H1 (cell line): ENCODE data around the gene TRAPPC11. TPM values are rescaled to one million over a fixed set of nuclear protein-coding genes. Genes with fewer than 3 reads are reported as not detected.

Experiments
- CTCF ChIA-PET: fragments of 300-600 bp; sonication (Branson Sonifier 250); formaldehyde crosslinking; loops from one replicate; lab custom pipeline; 2021; ENCODE audit not compliant: partially characterized antibody; lab: Charles Lee
- POLR2A ChIA-PET: fragments of 300-600 bp; sonication (Branson Sonifier 250); formaldehyde crosslinking; loops from one replicate; lab custom pipeline; 2021; ENCODE audit warnings: inconsistent platforms; ENCODE audit not compliant: partially characterized antibody; lab: Charles Lee
- DNase-seq, 2 experiments: peaks; one replicate each; pipeline versions ENCODE4 v3.0.0 to v3.0.0-alpha.2; 2010 to 2022; ENCODE audit warnings: low spot score in 2 of 2, low read depth in 1 of 2, mixed read lengths in 1 of 2
- FAIRE-seq: peaks from 2 replicates; lab custom pipeline; 2011; peaks lifted over from hg19 to GRCh38; lab: Jason Lieb, UNC
- H2AFZ ChIP-seq: 2 replicates; pipeline ENCODE4 v1.8.1; 2012; ENCODE audit warnings: low read length, inconsistent platforms
- H2AK5ac ChIP-seq: 2 replicates; pipeline ENCODE4 v1.6.1; 2013; ENCODE audit warnings: low read depth, low read length
- H2BK120ac ChIP-seq: replicated peaks from 2 replicates; pipeline ENCODE3; 2013; ENCODE audit warnings: low read depth, low read length, inconsistent platforms
- H2BK12ac ChIP-seq: 2 replicates; pipeline ENCODE4 v1.6.1; 2013; ENCODE audit warnings: low read depth, low read length
- H2BK15ac ChIP-seq: 2 replicates; pipeline ENCODE4 v1.6.1; 2013; ENCODE audit warnings: low read length
- H2BK20ac ChIP-seq: 2 replicates; pipeline ENCODE4 v1.6.1; 2013; ENCODE audit warnings: low read length
- H2BK5ac ChIP-seq: 2 replicates; pipeline ENCODE4 v1.6.1; 2013; ENCODE audit warnings: low read depth, low read length
- H3K14ac ChIP-seq: 2 replicates; pipeline ENCODE4 v1.6.1; 2013; ENCODE audit warnings: inconsistent platforms; ENCODE audit not compliant: insufficient read length
- H3K18ac ChIP-seq: 2 replicates; pipeline ENCODE4 v1.6.1; 2013; ENCODE audit warnings: low read length; ENCODE audit errors: extremely low read depth
- H3K23ac ChIP-seq: 2 replicates; pipeline ENCODE4 v1.6.1; 2013; ENCODE audit warnings: inconsistent platforms; ENCODE audit not compliant: insufficient read length
- H3K23me2 ChIP-seq: 2 replicates; pipeline ENCODE4 v1.6.1; 2013; ENCODE audit warnings: low read depth, low read length
- H3K27ac ChIP-seq: 2 replicates; pipeline ENCODE4 v1.6.1; 2011; ENCODE audit warnings: low read depth, low read length, inconsistent platforms
- H3K27me3 ChIP-seq, 4 experiments: replicated peaks in 1 of 4; 1 replicate in 1 of 4; 2 replicates in 3 of 4; pipeline versions ENCODE4 v1.6.1 to v1.8.1; 2011 to 2013; ENCODE audit warnings: low read length in 3 of 4, mild to moderate bottlenecking in 3 of 4, inconsistent platforms in 2 of 4, mixed read lengths in 2 of 4, moderate library complexity in 1 of 4; ENCODE audit not compliant: control insufficient read depth in 3 of 4, insufficient read depth in 3 of 4; ENCODE audit errors: extremely low read depth in 1 of 4
- H3K36me3 ChIP-seq, 4 experiments: 2 replicates each; pipeline versions ENCODE4 v1.6.1 to v1.8.1; 2011 to 2013; ENCODE audit warnings: mild to moderate bottlenecking in 4 of 4, low read length in 3 of 4, moderate library complexity in 2 of 4, control low read depth in 1 of 4, inconsistent platforms in 1 of 4; ENCODE audit not compliant: insufficient read depth in 4 of 4, control insufficient read depth in 2 of 4
- H3K4ac ChIP-seq: replicated peaks from 2 replicates; pipeline ENCODE3; 2013; ENCODE audit warnings: low read length, low read depth, mixed read lengths, inconsistent platforms; ENCODE audit not compliant: insufficient read length
- H3K4me1 ChIP-seq, 4 experiments: replicated peaks in 1 of 4; 1 replicate in 1 of 4; 2 replicates in 3 of 4; pipeline versions ENCODE4 v1.6.1 to v1.8.1; 2011 to 2013; ENCODE audit warnings: low read length in 3 of 4, inconsistent platforms in 2 of 4, mixed read lengths in 1 of 4; ENCODE audit not compliant: insufficient read depth in 4 of 4, control insufficient read depth in 3 of 4
- H3K4me2 ChIP-seq, 2 experiments: 2 replicates each; pipeline versions ENCODE4 v1.6.1 to v1.8.1; 2011 to 2013; ENCODE audit warnings: low read depth in 2 of 2, low read length in 2 of 2, control low read depth in 1 of 2, inconsistent platforms in 1 of 2, mild to moderate bottlenecking in 1 of 2; ENCODE audit not compliant: insufficient read depth in 1 of 2
- H3K4me3 ChIP-seq, 4 experiments: fragments of 200-600, 300-600 bp in 1 of 4; sonication (generic), shearing (Covaris generic), sonication (Bioruptor Twin) in 1 of 4; 2 replicates each; pipeline versions ENCODE4 v1.5.1 to v1.8.1; 2011 to 2016; ENCODE audit warnings: low read length in 4 of 4, low read depth in 3 of 4, control low read depth in 2 of 4, inconsistent platforms in 2 of 4, mild to moderate bottlenecking in 2 of 4, mixed read lengths in 1 of 4, moderate library complexity in 1 of 4; ENCODE audit not compliant: insufficient read depth in 2 of 4; ENCODE audit errors: extremely low read depth in 1 of 4
- H3K56ac ChIP-seq: replicated peaks from 2 replicates; pipeline ENCODE3; 2013; ENCODE audit warnings: low read depth, mild to moderate bottlenecking, mixed read lengths, low read length, inconsistent platforms; ENCODE audit not compliant: insufficient read length
- H3K79me1 ChIP-seq: 2 replicates; pipeline ENCODE4 v1.6.1; 2013; ENCODE audit warnings: low read depth, low read length, control low read depth
- H3K79me2 ChIP-seq, 2 experiments: 2 replicates each; pipeline versions ENCODE4 v1.6.1 to v1.8.1; 2012 to 2013; ENCODE audit warnings: low read length in 2 of 2, mild to moderate bottlenecking in 2 of 2, inconsistent platforms in 1 of 2; ENCODE audit not compliant: insufficient read depth in 2 of 2, control insufficient read depth in 1 of 2
- H3K9ac ChIP-seq, 4 experiments: replicated peaks in 1 of 4; 1 replicate in 1 of 4; 2 replicates in 3 of 4; pipeline versions ENCODE4 v1.6.1 to v1.8.1; 2011 to 2013; ENCODE audit warnings: low read depth in 3 of 4, low read length in 3 of 4, control low read depth in 2 of 4, mild to moderate bottlenecking in 2 of 4, moderate library complexity in 2 of 4, inconsistent platforms in 1 of 4; ENCODE audit errors: extremely low read depth in 1 of 4
- H3K9me3 ChIP-seq, 2 experiments: 2 replicates each; pipeline versions ENCODE4 v1.6.1 to v1.8.1; 2012 to 2013; ENCODE audit warnings: mild to moderate bottlenecking in 2 of 2, moderate library complexity in 2 of 2, control low read depth in 1 of 2, inconsistent platforms in 1 of 2, low read depth in 1 of 2, low read length in 1 of 2, mixed read lengths in 1 of 2; ENCODE audit not compliant: insufficient read depth in 2 of 2
- H4K20me1 ChIP-seq, 2 experiments: replicated peaks in 1 of 2; 2 replicates each; pipeline versions ENCODE3 to v1.8.1; 2011 to 2013; ENCODE audit warnings: inconsistent platforms in 2 of 2, low read length in 2 of 2, mild to moderate bottlenecking in 1 of 2; ENCODE audit not compliant: insufficient read depth in 2 of 2, control insufficient read depth in 1 of 2
- H4K5ac ChIP-seq: 2 replicates; pipeline ENCODE4 v1.6.1; 2013; ENCODE audit warnings: low read length, low read depth, mixed read lengths, inconsistent platforms; ENCODE audit not compliant: insufficient read length
- H4K8ac ChIP-seq: 2 replicates; pipeline ENCODE4 v1.8.0; 2013; ENCODE audit warnings: mild to moderate bottlenecking, moderate library complexity, low read length, inconsistent platforms; ENCODE audit not compliant: insufficient read depth; ENCODE audit errors: extremely low read depth
- H4K91ac ChIP-seq: replicated peaks from 2 replicates; pipeline ENCODE3; 2013; ENCODE audit warnings: low read length, mixed read lengths, inconsistent platforms; ENCODE audit not compliant: insufficient read length
- EZH2 ChIP-seq: fragments of 200-600 bp; sonication (generic); IDR thresholded peaks from 2 replicates; pipeline ENCODE4 v1.7.1; 2012; ENCODE audit warnings: low read depth, mild to moderate bottlenecking, moderate library complexity, low read length, inconsistent platforms; ENCODE audit not compliant: severe bottlenecking
- HDAC6 ChIP-seq: IDR thresholded peaks from one replicate; pipeline ENCODE4 v1.7.1; 2012; ENCODE audit warnings: low read depth, mild to moderate bottlenecking, inconsistent platforms, low read length, moderate library complexity
- NRF1 ChIP-seq: IDR thresholded peaks from 2 replicates; pipeline ENCODE4 v1.6.1; 2011; ENCODE audit warnings: mild to moderate bottlenecking, low read depth, low read length, improper control_type of control experiment
- RAD21 ChIP-seq, 2 experiments: IDR thresholded peaks in 1 of 2; conservative IDR thresholded peaks in 1 of 2; 2 replicates each; pipeline ENCODE4 v1.6.1; 2011; ENCODE audit warnings: low read depth in 2 of 2, low read length in 2 of 2, improper control_type of control experiment in 1 of 2, inconsistent platforms in 1 of 2, mild to moderate bottlenecking in 1 of 2, moderate library complexity in 1 of 2
- SIN3A ChIP-seq, 2 experiments: IDR thresholded peaks in 1 of 2; conservative IDR thresholded peaks in 1 of 2; 2 replicates each; pipeline ENCODE4 v1.6.1; 2011 to 2012; ENCODE audit warnings: low read length in 2 of 2, improper control_type of control experiment in 1 of 2, low read depth in 1 of 2, mild to moderate bottlenecking in 1 of 2
- WGBS, 2 experiments: shearing (Covaris generic) in 1 of 2; methylation state at CpG; one replicate each; pipeline versions ENCODE4 v1.1.6 to v1.1.7; 2013 to 2015; ENCODE audit warnings: low lambda C conversion rate in 2 of 2, mixed read lengths in 2 of 2, inconsistent platforms in 1 of 2, low coverage in 1 of 2, missing lambda C conversion rate in 1 of 2; ENCODE audit not compliant: insufficient replicate concordance in 2 of 2, insufficient coverage in 1 of 2, insufficient read length in 1 of 2; ENCODE audit errors: extremely low coverage in 1 of 2, missing lambda C conversion rate in 1 of 2; 5-methylcytosine and 5-hydroxymethylcytosine counted together
- polyA plus RNA-seq, 7 experiments: library from polyadenylated mRNA; depleted of rRNA in 3 of 7; stranded (reverse) in 5 of 7; unstranded in 2 of 7; fragments of >200 nt in 5 of 7; fragments of 200-250 nt in 2 of 7; gene quantifications; 1 replicate in 5 of 7; 2 replicates in 1 of 7; 4 replicates in 1 of 7; pipeline versions ENCODE4 v1.2.1 to v1.2.3, GENCODE V29; 2011 to 2013; ENCODE audit warnings: missing spikeins in 2 of 7, mixed read lengths in 2 of 7
- total RNA-seq: library from RNA; stranded (reverse); fragmentation: NEBNext Ultra II Directional; extraction: Animal tissue kit (Norgen Biotek cat#: 25700); gene quantifications from 2 replicates; pipeline ENCODE4 v1.2.1, GENCODE V29; 2021
- TF ChIP-seq, protein P1 (sequence below): IDR thresholded peaks from 2 replicates; pipeline ENCODE4 v1.6.1; 2011; ENCODE audit warnings: low read length, improper control_type of control experiment

The TRAPPC11 gene
- total and polyA plus RNA-seq, 2 of the 8 experiments (the other 6 are each of a cell fraction or from before 2014, with no cell fraction given) = 19.2 to 25.9 TPM

DNA sequence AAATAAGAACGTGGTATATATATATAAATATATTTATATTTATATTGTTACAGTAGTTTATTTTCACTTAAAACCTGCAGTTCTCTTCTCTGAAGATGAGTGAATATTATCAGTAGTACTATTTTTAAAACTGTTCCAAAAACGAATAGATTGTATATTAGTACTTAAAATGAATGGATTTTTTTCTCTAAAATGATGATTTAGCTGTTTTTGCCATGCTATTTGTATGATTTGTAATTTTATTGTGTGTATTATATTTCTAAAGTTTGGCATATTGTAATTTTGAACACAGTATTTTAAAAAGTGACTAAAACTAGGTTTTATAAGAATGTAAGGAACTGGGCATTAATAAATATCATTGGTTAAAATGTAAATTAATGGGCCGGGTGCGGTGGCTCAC lies 22.0 kb downstream of the TRAPPC11 start:
- no peak for FAIRE-seq
- Histone ChIP-seq H3K36me3 (peaks cover 4 to 36% (median 15%) of the 10 kb centered on the region in 4 experiments), H2BK5ac (no peak overlapping the region), H3K56ac (no peak overlapping the region), H2BK12ac (no peak overlapping the region), H3K4me2 (no peak overlapping the region), H3K23me2 (no peaks in the 10 kb centered on the region), H3K9ac (no peak overlapping the region), H3K4me3 (no peak overlapping the region), H3K27me3 (peaks cover 0 to 1% (median 0%) of the 10 kb centered on the region in 4 experiments; a peak in 1 of 7 replicates), H4K91ac (no peak overlapping the region), H2BK120ac (no peak overlapping the region), H4K5ac (no peak overlapping the region), H4K20me1 (no peaks in the 10 kb centered on the region), H2BK15ac (no peak overlapping the region), H3K27ac (no peak overlapping the region), H3K9me3 (no peaks in the 10 kb centered on the region), H3K23ac (no peak overlapping the region), H2AK5ac (no peak overlapping the region), H4K8ac (no peak overlapping the region), H3K79me2 (no peaks in the 10 kb centered on the region), H3K14ac (no peak overlapping the region), H3K4me1 (no peaks in the 10 kb centered on the region)
- ChIA-PET CTCF (no interaction called here), POLR2A (no interaction called here)
- 86% methylated on average over 4 of the region's 4 CpGs; no CpG with 5 or more reads in 1 of the 2 experiments for WGBS, 2 experiments
- TF ChIP-seq NRF1 (no peak), SIN3A (conservative IDR thresholded peaks at IDR 0.05 in 1 of 2, IDR thresholded peaks at IDR 0.05 in 1 of 2; ENCODE audit: low read depth in 1 of 2, low read length in 2 of 2) (no peak), HDAC6 (no peak), EZH2 (no peak), RAD21 (IDR thresholded peaks at IDR 0.05 in 1 of 2, conservative IDR thresholded peaks at IDR 0.05 in 1 of 2; ENCODE audit: low read depth in 2 of 2, low read length in 2 of 2) (no peak)
- TF ChIP-seq, protein P1, sequence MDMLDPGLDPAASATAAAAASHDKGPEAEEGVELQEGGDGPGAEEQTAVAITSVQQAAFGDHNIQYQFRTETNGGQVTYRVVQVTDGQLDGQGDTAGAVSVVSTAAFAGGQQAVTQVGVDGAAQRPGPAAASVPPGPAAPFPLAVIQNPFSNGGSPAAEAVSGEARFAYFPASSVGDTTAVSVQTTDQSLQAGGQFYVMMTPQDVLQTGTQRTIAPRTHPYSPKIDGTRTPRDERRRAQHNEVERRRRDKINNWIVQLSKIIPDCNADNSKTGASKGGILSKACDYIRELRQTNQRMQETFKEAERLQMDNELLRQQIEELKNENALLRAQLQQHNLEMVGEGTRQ = no peak
- TF ChIP-seq, all 59 proteins: peak for 0
- no peaks in the 10 kb centered on the region for H3K79me1 ChIP-seq
- DNase-seq = no peak
- H3K18ac ChIP-seq = no peak overlapping the region
- H2AFZ ChIP-seq = no peak overlapping the region
- H2BK20ac ChIP-seq = no peak overlapping the region
- H3K4ac ChIP-seq = no peak overlapping the region
